ENCODE measurements around the gene C4A.
"Not testable (repeated sequence)": the region's sequence is repeated elsewhere in the genome, so short reads cannot be mapped to it uniquely, and the experiment has no call there.

DNA sequence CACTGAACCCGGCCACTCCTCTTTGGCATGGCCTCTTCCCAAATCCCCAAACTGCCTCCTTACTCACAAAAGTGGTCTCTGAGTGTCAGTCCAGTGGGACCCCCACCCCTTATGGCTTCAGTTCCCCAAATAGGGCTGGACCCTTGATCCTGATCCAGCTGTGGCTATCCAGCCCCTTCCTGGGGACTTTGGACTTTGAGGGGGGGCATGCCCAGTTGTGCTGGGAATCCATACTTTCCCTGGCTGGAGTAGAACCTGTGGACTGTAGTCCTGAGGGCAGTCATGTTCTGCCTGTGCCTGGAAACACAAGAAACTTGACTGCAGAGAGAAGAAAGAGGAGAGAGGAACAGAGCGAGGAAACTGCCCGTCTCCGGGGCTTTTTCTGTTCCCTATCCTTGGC, 22.5 kb downstream of the C4A start:
- TF ChIP-seq, protein P1, sequence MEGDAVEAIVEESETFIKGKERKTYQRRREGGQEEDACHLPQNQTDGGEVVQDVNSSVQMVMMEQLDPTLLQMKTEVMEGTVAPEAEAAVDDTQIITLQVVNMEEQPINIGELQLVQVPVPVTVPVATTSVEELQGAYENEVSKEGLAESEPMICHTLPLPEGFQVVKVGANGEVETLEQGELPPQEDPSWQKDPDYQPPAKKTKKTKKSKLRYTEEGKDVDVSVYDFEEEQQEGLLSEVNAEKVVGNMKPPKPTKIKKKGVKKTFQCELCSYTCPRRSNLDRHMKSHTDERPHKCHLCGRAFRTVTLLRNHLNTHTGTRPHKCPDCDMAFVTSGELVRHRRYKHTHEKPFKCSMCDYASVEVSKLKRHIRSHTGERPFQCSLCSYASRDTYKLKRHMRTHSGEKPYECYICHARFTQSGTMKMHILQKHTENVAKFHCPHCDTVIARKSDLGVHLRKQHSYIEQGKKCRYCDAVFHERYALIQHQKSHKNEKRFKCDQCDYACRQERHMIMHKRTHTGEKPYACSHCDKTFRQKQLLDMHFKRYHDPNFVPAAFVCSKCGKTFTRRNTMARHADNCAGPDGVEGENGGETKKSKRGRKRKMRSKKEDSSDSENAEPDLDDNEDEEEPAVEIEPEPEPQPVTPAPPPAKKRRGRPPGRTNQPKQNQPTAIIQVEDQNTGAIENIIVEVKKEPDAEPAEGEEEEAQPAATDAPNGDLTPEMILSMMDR (IDR thresholded peaks at IDR 0.05; ENCODE audit: insufficient read depth, low read length, poor library complexity, severe bottlenecking): not testable (repeated sequence)
- not testable (repeated sequence) for TF ChIP-seq EZH2phosphoT487 (conservative IDR thresholded peaks at IDR 0.05; ENCODE audit: low read length)

All from SU-DHL-6 (cell line).